NCI-H524 treated with DMSO at 0.1 percent for 48 hours (cell line): ENCODE results near the gene CCDC146.
"Not testable (repeated sequence)": the region's sequence is repeated elsewhere in the genome, so short reads cannot be mapped to it uniquely, and the experiment has no call there.

Experiments
- DNase-seq: peaks from one replicate; lab custom pipeline; 2025; lab: John Stamatoyannopoulos, UW

Gene CCDC146

DNA sequence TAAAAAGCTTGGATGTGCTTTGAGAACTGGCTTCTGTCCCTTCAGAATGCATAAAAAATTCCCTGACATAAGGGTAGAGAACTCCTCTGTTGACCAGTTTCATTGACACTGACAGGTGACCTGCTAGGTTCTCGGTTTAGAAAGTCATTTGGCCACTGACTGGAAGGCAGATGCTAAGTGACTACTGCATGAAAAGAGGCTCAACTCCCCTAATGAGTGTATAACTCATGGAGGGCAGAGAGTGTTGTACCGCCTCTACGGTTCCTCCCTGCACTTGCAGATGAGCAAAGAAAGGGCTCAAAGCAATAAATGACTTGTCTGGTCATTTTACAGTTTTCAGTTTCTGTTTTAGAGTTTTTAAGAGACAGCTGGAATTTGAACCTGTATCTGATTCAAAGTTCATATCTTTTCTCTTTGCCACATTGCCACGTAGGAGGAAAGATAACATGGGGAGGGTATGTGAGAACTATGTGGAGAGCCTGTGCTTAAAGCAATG lies 80.1 kb downstream of the CCDC146 start:
- DNase-seq, result no peak

- no peak for DNase-seq
These were observed 83.3 kb downstream of the CCDC146 start for GRCh38 chr7:77205706-77206105.

DNA sequence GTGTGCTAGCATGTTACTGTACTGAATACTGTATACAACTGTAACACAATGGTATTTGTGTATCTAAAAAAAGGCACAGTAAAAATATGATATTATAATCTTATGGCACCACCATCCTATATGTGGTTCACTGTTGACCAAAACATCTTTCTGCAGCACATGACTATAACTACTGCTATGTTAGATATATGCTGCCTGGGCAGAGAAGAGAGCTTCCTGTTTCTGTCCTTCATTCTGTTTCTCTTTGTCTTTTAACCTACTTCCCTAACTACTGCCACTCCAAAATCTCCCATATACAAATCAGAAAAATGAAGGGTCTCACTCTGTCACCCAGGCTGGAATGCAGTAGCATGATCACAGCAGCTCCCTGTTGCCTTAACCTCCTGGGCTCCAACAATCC lies 86.0 kb downstream of the CCDC146 start:
- no peak for DNase-seq

GRCh38 chr7:77209479-77210139 lies 87.2 kb downstream of the CCDC146 start:
- no peak for DNase-seq

- DNase-seq, result no peak
These were observed 93.9 kb downstream of the CCDC146 start for GRCh38 chr7:77216181-77216845.

GRCh38 chr7:77217474-77218185 lies 95.2 kb downstream of the CCDC146 start:
- DNase-seq, result no peak

DNA sequence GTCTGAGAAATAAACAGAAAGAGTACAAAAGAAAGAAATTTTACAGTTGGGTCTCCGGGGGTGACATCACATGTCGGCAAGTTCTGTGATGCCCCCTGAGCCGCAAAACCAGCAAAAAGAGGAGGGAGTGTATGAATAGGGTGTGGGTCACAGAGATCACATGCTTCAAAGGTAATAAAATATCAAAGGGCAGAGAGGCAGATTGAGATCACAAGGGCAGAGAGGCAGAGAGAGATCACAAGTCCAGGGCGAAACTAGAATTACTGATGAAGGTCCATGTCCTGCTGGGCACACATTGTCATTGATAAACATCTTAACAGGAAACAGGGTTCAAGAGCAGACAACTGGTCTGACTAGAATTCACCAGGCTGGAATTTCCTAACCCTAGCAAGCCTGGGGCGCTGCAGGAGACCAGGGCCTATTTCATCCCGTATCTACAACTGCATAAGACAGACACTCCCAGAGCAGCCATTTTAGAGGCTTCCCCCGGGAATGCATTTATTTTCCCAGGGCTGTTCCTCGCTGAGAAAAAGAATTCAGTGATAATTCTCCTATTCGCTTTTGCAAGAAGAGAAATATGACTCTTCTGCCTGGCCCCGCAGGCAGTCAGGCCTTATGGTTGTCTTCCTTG lies 97.4 kb downstream of the CCDC146 start:
- DNase-seq, result not testable (repeated sequence)

DNA sequence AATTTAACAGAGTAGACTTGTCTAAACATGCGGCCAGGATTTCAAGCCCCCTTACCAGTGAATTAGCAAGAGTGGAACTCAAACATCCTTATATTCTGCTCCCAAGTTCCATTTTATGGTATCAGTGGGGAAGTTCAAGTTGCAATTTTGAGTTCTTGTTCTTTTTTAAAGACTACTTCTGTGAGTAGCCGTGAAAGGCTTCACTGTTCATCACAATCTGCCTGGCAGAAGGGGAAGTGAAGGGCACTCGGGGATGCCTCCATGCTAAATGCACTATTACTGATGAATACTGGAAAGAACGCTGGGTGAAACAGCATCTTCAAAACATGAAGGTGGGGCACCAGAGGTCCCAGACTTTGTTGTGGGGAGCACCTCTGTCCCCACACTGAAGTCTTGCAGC lies 99.7 kb downstream of the CCDC146 start:
- no peak for DNase-seq

DNA sequence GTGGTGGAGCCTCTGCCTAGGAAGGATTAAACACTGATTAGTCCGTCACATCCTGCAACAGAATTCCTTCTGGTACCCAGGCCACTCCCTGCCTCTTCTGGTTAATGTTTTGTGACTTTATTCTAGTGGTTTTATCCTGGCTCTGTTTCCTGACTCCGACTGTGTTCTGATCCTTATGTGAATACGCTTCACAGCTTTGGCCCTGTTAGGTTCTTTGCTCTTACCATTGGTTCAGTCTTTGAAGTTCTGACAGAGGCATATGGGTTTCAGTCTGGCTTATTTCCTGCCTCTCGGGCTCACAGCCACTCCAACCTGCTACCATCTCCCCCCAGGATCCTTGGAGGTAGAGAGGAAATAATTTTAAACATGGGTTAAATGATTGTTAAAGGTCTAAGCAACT lies 100.4 kb downstream of the CCDC146 start:
- DNase-seq, result no peak

- no peak for DNase-seq
These were observed 100.8 kb downstream of the CCDC146 start for GRCh38 chr7:77223261-77223660.

DNA sequence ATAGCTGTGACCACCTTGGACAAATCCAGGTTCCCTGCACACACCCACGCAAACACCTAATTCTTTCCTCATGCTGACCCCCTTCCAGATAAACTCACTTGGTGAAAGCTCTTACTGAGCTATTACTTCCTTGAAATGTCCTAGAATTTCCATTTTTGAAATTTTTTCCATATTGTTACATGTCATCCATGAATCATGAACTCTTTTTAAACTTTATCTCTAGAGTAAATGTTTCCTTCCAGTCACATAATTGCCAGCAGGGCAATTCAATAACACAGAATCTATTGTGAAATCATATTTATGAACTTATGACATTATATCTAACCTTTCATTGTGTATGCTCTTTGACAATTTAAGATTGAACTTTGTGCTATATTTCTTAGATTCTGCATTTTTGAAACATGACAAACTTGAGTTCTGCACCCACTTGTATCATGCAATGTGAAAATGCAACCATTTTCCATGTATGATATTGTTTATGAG lies 104.0 kb downstream of the CCDC146 start:
- DNase-seq, result no peak

- not testable (repeated sequence) for DNase-seq
These were observed 106.4 kb downstream of the CCDC146 start for GRCh38 chr7:77228795-77229194.

- DNase-seq, result no peak
These were observed 110.1 kb downstream of the CCDC146 start for GRCh38 chr7:77232467-77232866.

DNA sequence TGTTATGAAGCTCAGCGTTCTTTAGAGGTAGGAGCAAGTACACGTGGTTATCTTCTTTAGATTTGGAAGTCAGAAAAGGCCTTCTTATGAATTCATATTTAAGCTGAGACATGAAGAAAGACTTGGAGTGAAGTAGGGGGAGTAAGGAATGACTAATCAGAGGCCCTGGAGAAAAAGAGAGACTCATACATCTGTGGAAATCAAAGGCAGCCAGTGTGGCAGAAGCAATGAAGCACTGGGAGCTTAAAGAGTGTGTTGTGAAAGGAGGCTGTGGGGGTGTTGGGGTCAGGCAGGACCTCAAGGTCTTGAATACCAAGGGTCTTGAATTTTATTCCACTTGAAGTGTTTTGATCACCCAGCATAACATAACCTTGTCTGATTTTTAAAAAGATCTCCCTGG lies 112.9 kb downstream of the CCDC146 start:
- no peak for DNase-seq

DNA sequence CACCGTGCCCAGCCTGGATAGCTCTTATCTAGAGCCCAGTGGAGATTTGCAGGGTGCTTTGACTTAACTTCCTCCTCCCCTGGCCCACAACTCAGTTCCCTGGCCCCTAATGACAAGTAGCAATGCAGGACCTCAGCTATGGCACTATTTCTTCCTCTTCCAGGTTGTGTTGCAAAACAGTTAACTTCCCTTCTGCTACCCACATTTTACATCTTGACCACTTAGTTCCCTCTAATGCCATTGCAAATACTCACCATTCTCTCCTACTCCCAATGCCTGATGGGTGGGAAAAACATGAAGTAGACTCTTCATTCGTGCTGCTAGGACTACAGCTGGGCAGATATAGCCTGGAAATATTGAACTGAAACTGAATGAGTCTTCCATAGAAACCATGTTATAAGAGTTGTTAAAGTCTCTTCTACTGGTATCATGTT lies 116.3 kb downstream of the CCDC146 start:
- DNase-seq, result no peak

GRCh38 chr7:77239471-77239870 lies 117.1 kb downstream of the CCDC146 start:
- DNase-seq, result no peak

- no peak for DNase-seq
These were observed 119.7 kb downstream of the CCDC146 start for GRCh38 chr7:77242068-77242467.

DNA sequence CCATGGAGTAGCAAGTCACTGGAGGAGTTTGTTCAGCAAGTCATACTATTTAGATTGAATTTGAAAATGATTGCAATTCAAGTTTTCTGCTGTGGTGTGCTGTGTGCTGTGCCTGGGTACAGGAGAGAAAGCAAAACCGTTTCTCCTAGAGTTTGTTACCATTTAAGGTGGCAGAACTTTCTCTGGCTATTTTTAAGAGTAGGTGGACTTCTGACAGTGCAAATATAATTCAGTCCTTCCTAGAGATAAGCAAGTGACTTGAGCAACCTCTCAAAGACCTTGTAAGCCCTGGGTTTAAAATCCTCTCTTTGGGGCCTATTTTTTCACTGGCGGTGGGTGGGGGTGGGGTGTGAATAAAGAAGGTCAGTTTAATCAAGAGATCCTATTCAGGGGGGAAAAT lies 120.1 kb downstream of the CCDC146 start:
- DNase-seq, result no peak

GRCh38 chr7:77244222-77244934 lies 122.0 kb downstream of the CCDC146 start:
- no peak for DNase-seq

DNA sequence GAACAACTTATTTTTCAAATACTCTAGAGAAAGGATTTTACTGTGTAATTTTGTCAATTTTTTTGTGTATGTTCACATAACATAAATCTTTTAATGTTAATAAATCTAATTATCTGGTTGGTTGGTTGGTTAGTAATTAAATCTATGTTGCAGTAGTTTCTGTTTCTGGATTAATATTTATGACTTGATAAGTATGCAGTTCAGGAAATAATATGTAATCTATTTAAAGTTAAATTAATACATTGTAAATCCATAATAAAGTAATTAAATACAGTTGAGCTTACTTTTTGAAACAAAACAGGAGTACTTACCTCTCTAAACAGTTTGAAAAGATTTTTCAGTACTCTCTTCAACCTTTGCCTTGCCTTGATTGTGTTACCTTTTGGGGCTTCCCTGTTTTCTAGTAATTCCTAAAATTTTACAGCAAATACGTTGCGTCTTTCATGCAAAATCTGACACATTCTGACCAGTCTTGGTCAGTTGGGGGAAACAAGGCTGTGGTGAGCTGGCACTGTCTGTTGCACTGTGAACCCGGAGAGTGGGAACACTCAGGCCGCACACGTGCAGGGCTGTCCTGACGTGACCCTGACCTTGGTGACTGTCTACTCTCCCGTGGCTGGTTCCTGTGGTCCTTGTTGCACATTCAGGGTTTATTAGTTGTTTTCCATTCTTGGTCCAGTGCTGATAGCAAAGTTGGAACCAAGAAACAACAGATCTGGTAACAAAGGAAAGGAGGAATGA lies 122.8 kb downstream of the CCDC146 start:
- DNase-seq, result no peak

- DNase-seq, result no peak
These were observed 123.7 kb downstream of the CCDC146 start for GRCh38 chr7:77246026-77246640.
